GM12865 (cell line): Measurements from ENCODE around the gene SLC6A6.

ENCODE experiments used
- DNase-seq: peaks from one replicate; pipeline ENCODE4 v3.0.0; 2010; ENCODE audit warnings: low read depth
- H3K4me3 ChIP-seq: 2 replicates; pipeline ENCODE4 v1.5.1; 2011; ENCODE audit warnings: mild to moderate bottlenecking, low read depth, low read length, control low read depth
- TF ChIP-seq, protein P1 (sequence below): IDR thresholded peaks from 2 replicates; pipeline ENCODE4 v1.5.1; 2011; ENCODE audit warnings: low read length, control low read depth, low read depth, inconsistent platforms; ENCODE audit not compliant: insufficient read depth; ENCODE audit errors: missing control alignments

SLC6A6 gene

DNA sequence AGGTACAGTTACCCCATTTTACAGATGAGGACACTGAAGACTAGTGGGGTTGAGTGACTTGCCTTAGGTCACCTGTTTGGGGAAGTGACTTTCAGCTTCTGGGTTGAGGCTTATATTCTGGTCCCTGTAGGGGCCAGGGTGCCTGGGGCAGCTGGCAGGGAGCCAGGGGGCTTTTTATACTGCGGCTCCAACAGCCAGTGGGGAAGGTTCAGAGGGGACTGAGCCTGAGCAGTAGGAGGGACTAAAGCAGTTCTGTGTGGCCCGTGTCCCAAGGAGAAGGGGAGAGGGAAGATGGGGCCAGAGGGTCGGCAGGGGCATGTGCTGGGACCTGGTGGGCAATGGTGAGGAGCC lies 37.7 kb downstream of the SLC6A6 start:
- TF ChIP-seq, protein P1, sequence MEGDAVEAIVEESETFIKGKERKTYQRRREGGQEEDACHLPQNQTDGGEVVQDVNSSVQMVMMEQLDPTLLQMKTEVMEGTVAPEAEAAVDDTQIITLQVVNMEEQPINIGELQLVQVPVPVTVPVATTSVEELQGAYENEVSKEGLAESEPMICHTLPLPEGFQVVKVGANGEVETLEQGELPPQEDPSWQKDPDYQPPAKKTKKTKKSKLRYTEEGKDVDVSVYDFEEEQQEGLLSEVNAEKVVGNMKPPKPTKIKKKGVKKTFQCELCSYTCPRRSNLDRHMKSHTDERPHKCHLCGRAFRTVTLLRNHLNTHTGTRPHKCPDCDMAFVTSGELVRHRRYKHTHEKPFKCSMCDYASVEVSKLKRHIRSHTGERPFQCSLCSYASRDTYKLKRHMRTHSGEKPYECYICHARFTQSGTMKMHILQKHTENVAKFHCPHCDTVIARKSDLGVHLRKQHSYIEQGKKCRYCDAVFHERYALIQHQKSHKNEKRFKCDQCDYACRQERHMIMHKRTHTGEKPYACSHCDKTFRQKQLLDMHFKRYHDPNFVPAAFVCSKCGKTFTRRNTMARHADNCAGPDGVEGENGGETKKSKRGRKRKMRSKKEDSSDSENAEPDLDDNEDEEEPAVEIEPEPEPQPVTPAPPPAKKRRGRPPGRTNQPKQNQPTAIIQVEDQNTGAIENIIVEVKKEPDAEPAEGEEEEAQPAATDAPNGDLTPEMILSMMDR, result no peak
- H3K4me3 ChIP-seq, result no peak overlapping the region
- DNase-seq, result no peak

DNA sequence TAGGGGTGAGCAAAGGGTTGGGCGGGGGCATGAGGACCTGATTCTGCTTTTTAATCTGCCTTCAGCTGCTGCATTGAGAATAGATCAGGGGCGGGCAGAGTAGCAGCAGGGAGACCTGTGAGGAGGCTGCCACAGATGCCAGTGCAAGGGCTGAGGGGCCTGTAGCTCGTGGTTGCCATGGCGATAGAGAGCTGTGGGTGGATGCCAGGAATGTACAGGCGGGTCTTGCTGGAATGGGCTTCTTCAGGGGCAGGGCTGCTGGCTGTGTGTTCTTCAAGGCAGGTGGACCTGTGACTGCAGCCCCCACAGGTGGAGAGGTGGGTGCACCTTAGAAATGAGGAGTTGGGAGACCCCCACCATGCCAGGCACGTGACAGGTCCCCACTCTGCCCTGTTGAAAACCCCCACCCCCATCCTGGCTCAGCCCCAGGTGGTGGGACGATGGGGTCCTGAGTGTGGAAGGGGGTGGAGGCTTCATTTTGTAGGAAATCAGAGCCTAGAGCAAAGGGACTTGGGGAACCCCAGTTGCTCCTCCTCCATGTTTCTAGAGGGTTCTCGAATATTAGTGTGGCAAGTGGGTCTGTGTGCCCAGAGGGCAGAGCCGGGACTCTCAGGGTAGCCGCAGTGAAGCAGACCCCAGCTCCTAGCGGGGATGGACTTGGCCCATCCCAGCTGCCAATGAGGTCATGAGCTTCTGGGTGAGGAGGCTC lies 38.3 kb downstream of the SLC6A6 start:
- TF ChIP-seq, protein P1, result no peak
- no peak overlapping the region for H3K4me3 ChIP-seq
- DNase-seq, result no peak

DNA sequence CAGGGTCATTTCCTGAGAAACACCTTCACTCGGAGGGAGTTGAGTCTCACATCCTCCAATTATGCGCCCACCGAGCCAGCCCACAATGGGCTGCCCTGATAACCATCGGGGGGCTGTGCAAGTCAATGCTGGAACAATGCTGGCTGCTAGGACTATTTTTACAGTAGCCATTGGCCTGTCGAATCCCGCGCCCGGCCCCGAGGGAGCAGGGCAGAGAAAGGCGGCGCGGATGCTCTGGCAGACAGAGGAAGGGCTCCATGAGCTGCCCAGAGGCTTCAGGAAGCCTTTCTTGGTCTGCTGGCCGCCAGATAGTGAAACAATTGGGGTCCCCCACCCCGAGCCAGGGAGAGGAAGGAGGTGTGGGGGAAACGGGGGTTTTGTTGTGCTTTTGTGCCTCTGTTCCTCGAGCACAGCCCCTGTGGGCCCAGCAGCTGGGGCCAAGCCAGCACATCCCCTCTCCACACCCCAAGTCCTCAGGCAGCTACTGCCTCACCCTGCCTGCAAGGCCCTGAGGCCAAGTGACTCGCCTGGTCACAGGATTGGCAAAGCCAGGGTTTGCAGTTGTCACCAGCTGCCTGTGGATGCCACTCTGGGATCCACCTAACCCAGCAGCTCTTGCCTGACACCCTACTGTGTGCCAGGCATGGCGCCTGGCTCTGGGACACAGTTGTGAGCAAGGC lies 39.0 kb downstream of the SLC6A6 start:
- DNase-seq, result no peak
- TF ChIP-seq, protein P1, result no peak
- H3K4me3 ChIP-seq, result no peak overlapping the region

DNA sequence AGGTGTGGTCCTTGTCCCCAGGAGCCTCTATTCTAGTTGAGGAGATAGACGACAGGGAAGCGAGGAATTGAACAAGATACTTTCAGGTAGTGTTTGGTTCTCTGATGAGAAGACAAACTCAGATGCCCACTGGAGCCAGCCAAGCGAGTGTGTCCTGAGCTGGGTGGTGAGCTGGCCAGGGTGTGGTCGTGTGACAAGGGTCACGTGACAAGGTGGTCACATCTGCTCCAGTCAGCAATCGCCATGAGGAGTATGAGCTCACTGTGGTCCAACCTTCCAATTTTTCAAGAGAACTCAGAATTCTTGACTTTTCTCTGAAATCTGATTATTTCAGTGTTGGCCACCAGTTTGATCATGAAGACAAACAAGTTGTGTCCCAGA lies 39.5 kb downstream of the SLC6A6 start:
- TF ChIP-seq, protein P1, result no peak
- no peak overlapping the region for H3K4me3 ChIP-seq
- DNase-seq, result no peak

DNA sequence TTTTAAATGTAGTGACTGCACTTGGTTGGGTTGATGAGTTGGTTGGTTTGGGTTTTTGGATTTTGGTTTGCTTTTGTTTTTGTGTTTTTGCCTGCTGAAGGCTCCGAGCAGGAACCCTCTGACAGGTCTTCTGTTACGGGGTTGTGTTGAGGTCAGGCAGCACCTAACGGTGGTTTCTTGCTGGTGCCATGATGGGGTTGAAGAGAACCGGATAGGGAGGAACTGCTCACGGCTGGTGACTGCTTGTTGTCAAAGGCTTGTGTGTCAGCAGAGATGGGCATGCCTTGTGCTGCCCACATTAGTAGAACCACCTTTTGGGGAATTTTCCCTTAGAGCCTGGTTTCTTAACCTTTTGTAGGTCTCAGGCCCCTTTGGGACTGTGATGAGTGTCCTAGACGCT lies 42.0 kb downstream of the SLC6A6 start:
- no peak for DNase-seq
- H3K4me3 ChIP-seq, result no peak overlapping the region
- TF ChIP-seq, protein P1, result no peak

DNA sequence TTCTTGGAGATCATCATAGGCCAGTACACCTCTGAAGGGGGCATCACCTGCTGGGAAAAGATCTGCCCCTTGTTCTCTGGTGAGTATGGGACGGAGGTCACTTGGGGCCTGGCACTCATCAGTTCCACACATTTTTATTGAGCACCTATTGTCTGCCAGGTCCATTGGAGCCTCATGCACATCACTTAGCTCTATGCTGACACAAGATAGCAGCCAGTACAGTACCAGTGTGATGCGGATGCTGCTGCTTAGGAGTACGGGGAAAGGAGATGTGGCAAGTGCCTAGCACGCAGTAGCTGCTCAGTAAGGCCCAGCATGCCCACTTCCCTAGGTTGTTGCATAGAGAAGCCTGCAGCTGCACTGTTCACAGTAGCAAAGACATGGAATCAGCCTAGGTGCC lies 43.4 kb downstream of the SLC6A6 start:
- no peak overlapping the region for H3K4me3 ChIP-seq
- TF ChIP-seq, protein P1, result no peak
- DNase-seq, result no peak
